Keratinocyte (primary cell): ENCODE measurements around the gene ZNF516.

Experiments used
- CTCF ChIP-seq, 3 experiments: IDR thresholded peaks in 1 of 3; conservative IDR thresholded peaks in 1 of 3; optimal IDR thresholded peaks in 1 of 3; 2 replicates in 2 of 3; 3 replicates in 1 of 3; pipeline versions ENCODE3 to v1.5.1; 2011; ENCODE audit warnings: low read length in 3 of 3, mild to moderate bottlenecking in 3 of 3, moderate library complexity in 2 of 3, control low read depth in 1 of 3, inconsistent platforms in 1 of 3; ENCODE audit not compliant: insufficient read depth in 2 of 3; ENCODE audit errors: extremely low read depth in 1 of 3
- EZH2 ChIP-seq: IDR thresholded peaks from one replicate; pipeline ENCODE4 v1.6.1; 2012; ENCODE audit warnings: inconsistent platforms, mild to moderate bottlenecking, low read length, moderate library complexity

- no peak for TF ChIP-seq CTCF (optimal IDR thresholded peaks at IDR 0.05 in 1 of 3, IDR thresholded peaks at IDR 0.05 in 1 of 3, conservative IDR thresholded peaks at IDR 0.05 in 1 of 3; ENCODE audit: extremely low read depth in 1 of 3, insufficient read depth in 2 of 3, low read length in 3 of 3)
- no peak for TF ChIP-seq EZH2
Measured at GRCh38 chr18:76514573-76514972, 19.5 kb upstream of the ZNF516 start.
